NOMO-1 treated with DMSO at 0.1 percent for 48 hours (cell line): ENCODE measurements around the gene RAB44.
A peak's percentile ranks its signal among the peaks of the same experiment; 100 is the strongest.

Experiments
- DNase-seq: peaks from one replicate; lab custom pipeline; 2025; ENCODE audit not compliant: unreplicated experiment; lab: John Stamatoyannopoulos, UW

The RAB44 gene

GRCh38 chr6:36751833-36752186 lies 54.2 kb downstream of the RAB44 start:
- DNase-seq = no peak

- DNase-seq = peak; percentile 27
Measured at GRCh38 chr6:36752187-36752885, 54.7 kb downstream of the RAB44 start.

- peak; percentile 91 for DNase-seq
Measured at GRCh38 chr6:36752886-36753506, 55.4 kb downstream of the RAB44 start.

- peak; percentile 54 for DNase-seq
Measured at GRCh38 chr6:36753671-36754405, 56.2 kb downstream of the RAB44 start.

- no peak for DNase-seq
Measured at GRCh38 chr6:36754582-36755434, 57.2 kb downstream of the RAB44 start.

- DNase-seq = peak; percentile 45
Measured at GRCh38 chr6:36755435-36756348, 58.1 kb downstream of the RAB44 start.

GRCh38 chr6:36756786-36757185 lies 59.2 kb downstream of the RAB44 start:
- DNase-seq = no peak

GRCh38 chr6:36757206-36757605 lies 59.6 kb downstream of the RAB44 start:
- DNase-seq = no peak

GRCh38 chr6:36757943-36758508 lies 60.4 kb downstream of the RAB44 start:
- no peak for DNase-seq

GRCh38 chr6:36758516-36759147 lies 61.0 kb downstream of the RAB44 start:
- DNase-seq = no peak

- peak; percentile 74 for DNase-seq
Measured at GRCh38 chr6:36759148-36759759, 61.6 kb downstream of the RAB44 start.

GRCh38 chr6:36760685-36761435 lies 63.2 kb downstream of the RAB44 start:
- DNase-seq = no peak

- no peak for DNase-seq
Measured at GRCh38 chr6:36762123-36762522, 64.5 kb downstream of the RAB44 start.

GRCh38 chr6:36765190-36765589 lies 67.6 kb downstream of the RAB44 start:
- no peak for DNase-seq

- DNase-seq = peak; percentile 74
Measured at GRCh38 chr6:36765594-36766398, 68.2 kb downstream of the RAB44 start.

- DNase-seq = no peak
Measured at GRCh38 chr6:36766399-36766945, 68.8 kb downstream of the RAB44 start.

- no peak for DNase-seq
Measured at GRCh38 chr6:36769183-36769675, 71.6 kb downstream of the RAB44 start.
